H7 (cell line): Measurements from ENCODE around the gene KRT80. TPM values are rescaled to one million over a fixed set of nuclear protein-coding genes. Genes with fewer than 3 reads are reported as not detected.

Experiments
- DNase-seq: peaks from one replicate; pipeline ENCODE4 v3.0.0; 2012
- H3K27me3 ChIP-seq: 2 replicates; pipeline ENCODE4 v1.6.0; 2011; ENCODE audit warnings: mild to moderate bottlenecking, low read length; ENCODE audit not compliant: control insufficient read depth, insufficient read depth
- H3K36me3 ChIP-seq: replicated peaks from 2 replicates; pipeline ENCODE4 v1.5.1; 2011; ENCODE audit warnings: low read length; ENCODE audit not compliant: control insufficient read depth, insufficient read depth
- H3K4me3 ChIP-seq: 2 replicates; pipeline ENCODE4 v1.5.1; 2011; ENCODE audit warnings: low read depth, mild to moderate bottlenecking, control low read depth, low read length, moderate library complexity; ENCODE audit not compliant: insufficient read depth
- total RNA-seq: library from RNA; depleted of rRNA; stranded (reverse); fragments of >200 nt; shearing (Covaris generic); gene quantifications from 2 replicates; pipeline ENCODE4 v1.2.3, GENCODE V29; 2014

KRT80 gene
- total RNA-seq, 1 experiment from 2014 or later: not detected

DNA sequence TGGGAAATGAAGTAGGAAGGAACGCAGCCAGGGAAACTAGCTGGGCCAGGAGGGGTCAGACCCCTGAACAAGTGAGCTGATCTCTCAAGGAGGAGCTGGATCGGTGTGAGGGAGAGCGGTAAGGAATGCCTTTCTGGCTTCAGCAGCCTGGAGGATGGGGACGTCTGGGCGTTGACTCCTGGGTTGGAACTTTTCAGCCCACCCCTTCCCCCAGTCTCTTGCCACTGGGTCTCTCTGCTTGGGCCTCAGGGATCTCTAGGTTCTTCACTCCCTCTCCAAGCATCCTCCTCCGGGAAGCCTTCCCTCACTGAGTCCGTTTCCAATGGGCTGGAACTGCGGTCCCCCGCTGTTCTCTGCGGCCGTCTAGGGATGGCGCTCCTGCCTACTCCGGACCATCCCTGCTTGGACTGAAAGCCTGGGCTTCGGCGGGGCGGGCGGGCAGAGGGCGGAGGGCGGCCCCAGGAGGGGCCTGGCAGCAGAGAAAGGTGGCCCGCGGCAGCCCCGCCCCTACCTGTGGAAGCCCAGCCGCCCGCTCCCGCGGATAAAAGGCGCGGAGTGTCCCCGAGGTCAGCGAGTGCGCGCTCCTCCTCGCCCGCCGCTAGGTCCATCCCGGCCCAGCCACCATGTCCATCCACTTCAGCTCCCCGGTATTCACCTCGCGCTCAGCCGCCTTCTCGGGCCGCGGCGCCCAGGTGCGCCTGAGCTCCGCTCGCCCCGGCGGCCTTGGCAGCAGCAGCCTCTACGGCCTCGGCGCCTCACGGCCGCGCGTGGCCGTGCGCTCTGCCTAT lies 41.1 kb upstream of the KRT80 start, which contains the start of gene KRT7:
Gene KRT7, plus strand, starts transcription at position 570 of the 788 bp plus-strand sequence. Its CDS starts 54 bp downstream, at position 624.
- Histone ChIP-seq H3K4me3 (peak within 1 kb of the TSS; percentile 39), H3K27me3 (peaks cover 39% of the 10 kb centered on the region), H3K36me3 (no peaks in the 10 kb centered on the region)
- peak; percentile 86 for DNase-seq

DNA sequence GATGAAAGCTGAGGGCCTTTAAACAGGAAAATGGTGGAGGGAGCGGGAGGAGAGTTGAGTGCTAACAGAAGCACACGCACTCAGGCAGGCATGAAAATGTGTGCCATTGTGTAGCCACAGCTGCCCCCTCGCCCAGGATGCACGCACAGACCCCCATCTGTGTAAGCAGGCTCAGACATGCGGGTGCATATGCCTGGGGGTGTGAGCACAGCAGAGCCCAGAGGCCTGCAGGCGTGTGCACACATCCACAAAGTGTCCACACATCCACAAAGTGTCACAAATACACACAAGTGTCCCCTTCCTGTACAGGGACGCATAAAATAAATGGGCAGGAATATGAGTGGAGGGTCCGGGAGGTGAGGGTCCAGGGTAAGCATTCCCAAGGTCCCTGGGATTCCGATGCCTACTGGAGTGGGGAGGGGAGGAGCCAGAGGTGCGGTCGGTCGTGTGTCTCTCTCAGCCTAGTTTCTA lies 40.4 kb upstream of the KRT80 start:
- Histone ChIP-seq H3K4me3 (no peak overlapping the region; the same call in 1 of the 2 replicates), H3K27me3 (peaks cover 39% of the 10 kb centered on the region), H3K36me3 (no peaks in the 10 kb centered on the region)
- DNase-seq: no peak

DNA sequence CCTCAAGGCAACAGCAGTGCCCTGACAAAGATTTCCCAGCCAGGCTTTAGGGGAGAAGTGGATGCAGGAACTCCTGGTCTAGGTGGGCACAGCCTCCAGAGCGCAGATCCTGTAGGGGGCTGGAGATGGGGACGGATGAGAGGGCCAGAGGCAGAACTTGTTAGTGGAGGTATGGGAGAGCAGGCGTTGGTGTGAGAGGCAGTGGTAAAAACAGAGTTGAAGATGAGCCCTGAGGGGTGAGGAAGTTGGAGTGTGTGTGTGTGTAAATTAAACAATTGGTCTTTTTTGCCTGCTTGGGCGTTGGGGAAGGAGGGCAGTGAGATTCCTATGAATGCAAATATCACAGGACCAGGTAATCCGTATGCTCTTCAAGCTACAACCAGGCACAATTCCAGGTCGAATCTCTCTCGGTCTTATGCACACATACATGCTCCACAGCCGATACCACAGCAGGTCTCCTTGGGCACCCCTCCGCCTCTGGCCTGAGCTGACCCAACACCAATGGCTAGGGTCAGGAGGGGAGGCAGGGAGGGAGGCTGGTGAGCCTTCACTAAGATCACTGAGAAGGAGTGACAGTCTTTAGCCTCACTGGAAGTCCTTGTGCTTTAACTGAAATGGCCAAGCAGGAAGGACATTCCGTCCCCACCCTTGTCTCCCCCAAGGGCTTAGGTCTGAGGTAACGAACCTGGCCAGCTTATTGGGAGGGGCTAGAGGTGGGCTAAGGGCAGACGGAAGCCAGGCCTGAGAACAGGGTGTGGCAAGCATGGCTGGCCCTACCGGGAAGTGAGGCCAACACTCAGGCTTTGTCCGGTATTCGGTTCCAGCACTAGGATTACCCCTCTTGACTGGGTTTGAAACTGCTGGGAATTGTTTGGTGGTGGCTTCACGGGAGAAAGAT lies 39.7 kb upstream of the KRT80 start:
- Histone ChIP-seq H3K36me3 (no peaks in the 10 kb centered on the region), H3K27me3 (peaks cover 39% of the 10 kb centered on the region), H3K4me3 (no peak overlapping the region)
- DNase-seq: peak; percentile 23

DNA sequence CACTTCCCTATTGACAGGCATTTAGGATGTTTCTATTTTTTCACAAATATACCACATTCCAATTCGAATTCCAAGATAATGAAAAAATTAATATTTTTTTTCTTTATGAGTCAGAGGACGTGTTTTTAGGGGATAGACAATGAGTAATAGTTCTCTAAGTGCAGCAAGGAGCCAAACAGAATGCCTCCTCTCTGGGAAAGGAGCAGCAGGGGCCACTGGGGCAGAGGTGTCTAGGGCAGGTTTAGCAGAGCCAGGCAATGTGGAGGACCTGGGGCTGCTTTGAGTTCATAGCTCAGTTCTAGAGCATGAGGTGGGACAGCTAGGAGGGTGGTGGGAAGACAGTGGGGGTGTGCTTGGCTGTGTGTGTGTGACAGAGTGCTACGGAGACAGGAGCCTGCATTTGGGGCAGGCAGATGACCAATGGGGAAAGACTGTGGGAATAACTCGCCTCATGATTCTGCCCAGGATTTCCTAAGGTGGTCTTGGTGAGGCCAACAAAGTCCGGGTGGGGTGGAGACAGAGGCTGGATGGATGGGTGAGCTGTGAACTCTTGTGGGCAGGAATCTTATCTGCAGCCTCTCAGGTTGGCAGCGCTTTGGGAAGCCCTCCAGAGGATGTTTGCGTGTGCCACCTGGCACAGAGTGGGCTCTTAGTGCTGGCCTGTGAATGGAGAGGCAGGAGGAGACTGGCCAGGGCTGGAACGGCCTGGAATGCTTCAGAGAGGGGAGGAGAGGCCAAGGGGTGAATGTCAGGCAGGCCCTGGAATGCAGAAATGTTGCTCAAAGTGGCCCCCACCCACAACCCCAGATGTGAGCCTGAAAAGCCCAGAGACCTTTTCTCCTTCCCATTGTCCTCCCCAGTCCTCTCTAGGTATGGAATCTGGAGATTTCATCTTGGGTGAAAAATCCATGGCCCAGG lies 38.8 kb upstream of the KRT80 start:
- H3K36me3 ChIP-seq: no peaks in the 10 kb centered on the region
- H3K4me3 ChIP-seq: no peak overlapping the region
- H3K27me3 ChIP-seq: peaks cover 38% of the 10 kb centered on the region
- DNase-seq: peak; percentile 43

- Histone ChIP-seq H3K4me3 (no peak overlapping the region), H3K27me3 (peaks cover 32% of the 10 kb centered on the region), H3K36me3 (no peaks in the 10 kb centered on the region)
- no peak for DNase-seq
Measured at GRCh38 chr12:52229836-52230343, 38.1 kb upstream of the KRT80 start.

- Histone ChIP-seq H3K36me3 (no peaks in the 10 kb centered on the region), H3K4me3 (no peak overlapping the region), H3K27me3 (peaks cover 25% of the 10 kb centered on the region)
- DNase-seq: no peak
Measured at GRCh38 chr12:52228931-52229330, 37.1 kb upstream of the KRT80 start.

DNA sequence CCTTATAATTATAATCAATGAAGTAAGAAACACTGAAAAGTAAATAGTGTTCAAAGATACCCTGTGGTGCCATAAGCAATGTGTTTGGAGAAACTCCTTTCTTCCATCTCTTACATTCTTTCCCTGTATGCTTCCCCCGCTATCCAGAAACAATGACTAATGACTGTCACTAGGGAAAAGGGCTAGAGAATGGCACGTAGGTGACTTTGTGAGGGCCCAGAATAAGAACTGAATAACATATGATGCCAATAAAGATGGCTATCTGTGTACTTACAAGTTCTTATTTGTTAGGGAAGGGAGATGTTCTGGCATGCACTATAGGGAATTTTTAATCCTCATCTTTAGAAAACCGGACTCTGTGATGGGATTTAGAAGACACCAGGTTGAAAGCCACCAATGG lies 36.6 kb upstream of the KRT80 start:
- no peaks in the 10 kb centered on the region for H3K36me3 ChIP-seq
- DNase-seq: no peak
- peaks cover 21% of the 10 kb centered on the region for H3K27me3 ChIP-seq
- H3K4me3 ChIP-seq: no peak overlapping the region

DNA sequence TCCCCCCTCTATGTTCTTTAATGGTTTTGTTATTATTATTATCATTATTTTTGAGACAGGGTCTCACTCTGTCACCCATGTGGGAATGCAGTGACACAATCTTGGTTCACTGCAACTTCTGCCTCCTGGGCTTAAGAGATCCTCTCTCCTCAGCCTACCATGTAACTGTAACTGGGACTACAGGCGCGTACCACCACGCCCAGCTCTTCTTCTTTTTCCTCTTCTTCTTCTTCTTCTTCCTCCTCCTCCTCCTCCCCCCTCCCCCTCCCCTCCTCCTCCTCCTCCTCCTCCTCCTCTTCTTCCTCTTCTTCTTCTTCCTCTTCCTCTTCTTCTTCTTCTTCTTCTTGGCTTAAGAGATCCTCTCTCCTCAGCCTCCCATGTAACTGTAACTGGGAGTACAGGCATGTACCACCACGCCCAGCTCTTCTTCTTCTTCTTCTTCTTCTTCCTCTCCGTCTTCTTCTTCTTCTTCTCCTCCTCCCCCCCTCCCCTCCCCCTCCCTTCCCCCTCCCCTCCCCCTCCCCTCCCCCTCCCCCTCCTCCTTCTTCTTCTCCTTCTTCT lies 35.9 kb upstream of the KRT80 start:
- Histone ChIP-seq H3K27me3 (peaks cover 14% of the 10 kb centered on the region), H3K36me3 (no peaks in the 10 kb centered on the region), H3K4me3 (no peak overlapping the region)
- no peak for DNase-seq

DNA sequence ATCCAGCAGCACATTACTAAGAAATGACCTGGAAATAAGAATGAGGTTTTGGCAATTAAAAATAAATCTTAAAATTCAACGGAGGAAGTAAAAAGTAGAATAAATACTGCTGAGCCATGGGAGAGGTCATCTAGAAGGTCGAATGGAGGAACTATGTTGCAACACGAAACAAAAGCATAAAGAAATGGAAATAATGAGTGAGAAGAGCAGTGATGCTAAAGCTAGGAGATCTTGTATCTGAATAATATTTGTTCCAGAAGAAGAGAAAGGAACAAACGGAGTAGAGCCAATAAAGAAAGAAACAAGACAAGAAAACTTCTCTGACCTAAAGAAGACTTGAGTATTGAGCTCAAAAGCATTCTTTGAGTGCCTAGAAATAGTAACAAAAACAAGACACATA lies 34.6 kb upstream of the KRT80 start:
- no peaks in the 10 kb centered on the region for H3K36me3 ChIP-seq
- H3K4me3 ChIP-seq: no peak overlapping the region
- H3K27me3 ChIP-seq: peaks cover 3% of the 10 kb centered on the region; the same call in 1 of the 2 replicates
- DNase-seq: no peak

DNA sequence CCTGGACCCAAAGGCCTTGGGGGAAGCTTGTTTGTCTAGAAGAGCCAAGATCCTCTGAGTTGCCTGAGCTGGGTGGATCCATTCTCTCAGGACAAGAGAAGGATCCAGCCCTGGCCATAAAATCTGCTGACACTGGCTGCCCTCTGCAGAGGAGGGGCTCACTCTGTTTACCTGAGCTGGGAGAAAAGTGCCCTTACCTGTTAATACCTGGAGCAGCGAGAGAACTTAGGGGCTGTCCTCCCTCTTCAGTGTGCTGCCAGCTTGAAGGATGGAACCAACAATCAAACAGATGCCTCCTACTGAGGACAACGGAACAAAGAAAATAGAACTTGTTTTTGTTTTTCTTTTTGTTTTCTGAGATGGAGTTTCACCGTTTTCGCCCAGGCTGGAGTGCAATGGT lies 33.9 kb upstream of the KRT80 start:
- H3K4me3 ChIP-seq: no peak overlapping the region
- no peak for DNase-seq
- H3K27me3 ChIP-seq: no peaks in the 10 kb centered on the region
- no peaks in the 10 kb centered on the region for H3K36me3 ChIP-seq

DNA sequence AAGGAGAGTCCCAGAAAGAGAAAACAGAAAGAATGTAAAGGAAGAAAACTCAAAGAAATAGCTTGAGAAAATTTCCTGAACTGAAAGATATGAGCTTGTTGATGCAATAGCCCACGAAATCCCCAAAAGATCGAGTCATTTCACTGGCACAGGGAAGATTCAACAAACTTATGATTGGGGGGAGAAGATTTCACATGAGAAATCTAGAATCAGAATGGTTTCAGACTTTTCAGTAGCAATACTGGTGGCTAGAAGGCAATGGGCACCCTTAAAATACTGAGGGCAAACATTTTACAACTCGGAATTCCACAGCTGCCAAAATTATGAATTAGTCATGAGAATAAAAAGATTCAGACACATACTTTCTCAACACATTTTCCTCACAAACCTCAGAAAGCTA lies 32.3 kb upstream of the KRT80 start:
- no peak overlapping the region for H3K4me3 ChIP-seq

GRCh38 chr12:52223406-52224039 lies 31.7 kb upstream of the KRT80 start:
- Histone ChIP-seq H3K4me3 (no peak overlapping the region), H3K36me3 (no peaks in the 10 kb centered on the region), H3K27me3 (no peaks in the 10 kb centered on the region)
- no peak for DNase-seq

More for the DNA sequence above, 32.3 kb upstream of the KRT80 start:
- no peaks in the 10 kb centered on the region for H3K36me3 ChIP-seq
- H3K27me3 ChIP-seq: no peaks in the 10 kb centered on the region
- DNase-seq: no peak

DNA sequence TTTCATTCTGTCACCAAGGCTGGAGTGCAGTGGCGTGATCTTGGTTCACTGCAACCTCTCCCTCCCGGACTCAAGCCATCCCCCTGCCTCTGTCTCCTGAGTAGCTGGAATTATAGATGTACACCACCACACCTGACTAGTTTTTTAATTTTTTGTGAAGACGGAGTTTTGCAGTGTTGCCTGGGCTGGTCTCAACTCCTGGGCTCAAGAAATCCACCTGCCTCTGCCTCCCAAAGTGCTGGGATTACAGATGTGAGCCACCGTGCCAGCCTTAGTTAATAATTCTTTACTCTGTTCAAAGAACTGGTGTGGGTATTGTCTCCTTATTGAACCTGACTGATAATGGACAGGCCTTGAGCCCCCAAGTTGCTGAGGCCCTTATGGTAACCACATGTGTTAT lies 30.9 kb upstream of the KRT80 start:
- Histone ChIP-seq H3K36me3 (no peaks in the 10 kb centered on the region), H3K27me3 (no peaks in the 10 kb centered on the region), H3K4me3 (no peak overlapping the region)
- DNase-seq: no peak
